DMS 273 (cell line): ENCODE results near the gene CCDC54.

ENCODE experiments used
- DNase-seq: peaks from one replicate; lab custom pipeline; 2025; ENCODE audit not compliant: unreplicated experiment; lab: John Stamatoyannopoulos, UW

The CCDC54 gene

DNA sequence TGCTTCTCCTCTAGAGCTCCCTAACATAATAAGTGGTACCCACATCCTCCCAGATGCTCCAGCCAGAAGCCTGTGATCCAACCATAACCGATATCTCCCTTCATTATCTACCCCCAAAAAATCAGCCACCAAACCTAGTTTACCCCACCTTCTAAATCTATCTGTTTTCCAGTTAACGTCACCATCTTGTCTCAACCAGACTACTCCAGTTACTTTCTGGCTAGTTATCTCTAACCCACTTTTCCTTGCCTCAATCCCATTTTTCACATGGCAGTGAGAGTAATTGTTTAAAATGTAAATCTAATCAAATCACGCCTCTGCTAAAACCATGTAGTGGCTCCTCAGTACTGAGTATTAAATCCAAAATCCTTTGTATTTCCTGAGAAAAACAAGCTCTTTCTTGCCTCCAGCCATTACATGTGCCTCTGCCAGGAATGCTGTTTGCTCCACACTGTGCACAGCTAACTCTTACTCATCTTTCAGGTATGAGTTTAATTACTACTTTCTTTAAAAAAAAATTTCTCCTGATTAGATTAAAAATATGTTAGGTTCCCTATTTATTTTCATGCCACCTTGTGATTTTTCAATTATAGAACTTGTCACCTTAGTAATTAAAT, 15.4 kb downstream of the CCDC54 start:
- DNase-seq, result no peak

DNA sequence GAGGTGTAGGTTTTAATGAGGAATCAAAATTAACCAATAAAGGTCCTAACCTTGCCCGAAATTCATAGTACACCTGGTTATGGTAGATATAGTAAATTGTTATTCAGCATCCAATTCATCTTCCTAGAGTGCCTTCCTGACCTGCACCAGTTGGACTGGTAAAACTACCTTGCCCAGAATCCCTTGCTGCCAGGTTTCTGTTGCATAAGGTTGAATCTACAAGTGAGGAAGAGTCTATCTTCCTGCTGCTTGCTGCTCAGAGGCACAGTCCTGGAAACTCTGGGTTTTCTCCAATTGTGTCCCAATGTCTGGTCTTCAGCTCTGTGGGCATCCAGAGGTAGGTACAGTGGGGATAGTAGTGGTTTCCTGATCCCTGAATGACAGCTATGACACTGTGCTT, 17.3 kb downstream of the CCDC54 start:
- no peak for DNase-seq

DNA sequence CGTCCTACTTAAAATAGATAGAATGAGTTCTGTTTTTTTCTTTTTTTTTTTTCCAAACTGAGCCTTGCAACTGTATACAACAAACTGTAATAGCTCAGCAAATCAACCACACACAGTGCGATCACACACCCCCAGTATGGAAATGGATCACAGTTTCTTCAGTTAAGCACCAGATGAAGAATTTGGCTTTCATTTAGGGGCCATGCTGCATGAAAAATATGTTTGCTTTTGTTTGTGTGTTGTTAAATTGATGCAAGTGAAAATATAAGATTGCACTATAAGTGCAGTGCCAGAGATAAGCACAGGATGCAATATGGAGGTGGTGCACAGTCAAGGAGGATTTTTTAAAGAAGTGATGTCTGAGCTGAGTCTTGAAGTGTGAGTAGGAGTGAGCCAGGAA, 17.8 kb downstream of the CCDC54 start:
- no peak for DNase-seq

DNA sequence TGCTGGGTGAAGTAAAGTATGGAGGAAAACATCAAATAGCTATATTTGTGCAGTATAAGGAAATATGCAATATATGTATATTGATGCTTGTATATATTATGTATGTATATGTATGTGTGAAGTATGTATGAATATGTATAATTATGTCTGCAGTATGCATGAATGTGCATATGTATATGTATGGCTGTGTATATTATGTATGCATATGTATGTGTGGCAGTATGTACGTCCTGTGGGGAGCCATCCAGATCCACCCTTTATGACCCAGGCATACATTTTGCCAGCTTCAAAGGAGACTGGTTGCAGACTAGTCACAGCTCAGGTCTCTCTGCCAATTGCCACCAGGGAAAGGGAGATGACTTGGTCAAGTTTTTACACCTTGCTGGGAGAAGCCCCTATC, 24.1 kb downstream of the CCDC54 start:
- DNase-seq, result no peak

DNA sequence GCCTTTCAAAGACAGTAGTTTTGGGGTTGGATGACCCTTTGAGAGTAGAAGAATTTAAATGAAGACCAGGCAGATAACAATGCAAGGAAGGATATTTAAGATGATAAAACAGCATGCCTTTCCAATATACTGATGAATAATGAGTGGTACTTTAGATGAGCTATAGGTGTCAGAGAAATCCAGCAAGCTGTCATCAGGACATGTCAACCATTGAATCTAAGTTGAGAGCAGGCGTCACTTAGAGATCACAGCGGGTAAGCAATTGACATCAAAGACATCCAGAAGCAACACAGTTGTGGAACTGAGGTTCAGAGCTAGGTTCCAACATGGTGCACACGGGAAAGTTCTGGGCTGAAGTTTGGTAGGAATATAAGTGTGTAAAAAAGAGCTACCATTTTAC, 25.0 kb downstream of the CCDC54 start:
- DNase-seq, result no peak

DNA sequence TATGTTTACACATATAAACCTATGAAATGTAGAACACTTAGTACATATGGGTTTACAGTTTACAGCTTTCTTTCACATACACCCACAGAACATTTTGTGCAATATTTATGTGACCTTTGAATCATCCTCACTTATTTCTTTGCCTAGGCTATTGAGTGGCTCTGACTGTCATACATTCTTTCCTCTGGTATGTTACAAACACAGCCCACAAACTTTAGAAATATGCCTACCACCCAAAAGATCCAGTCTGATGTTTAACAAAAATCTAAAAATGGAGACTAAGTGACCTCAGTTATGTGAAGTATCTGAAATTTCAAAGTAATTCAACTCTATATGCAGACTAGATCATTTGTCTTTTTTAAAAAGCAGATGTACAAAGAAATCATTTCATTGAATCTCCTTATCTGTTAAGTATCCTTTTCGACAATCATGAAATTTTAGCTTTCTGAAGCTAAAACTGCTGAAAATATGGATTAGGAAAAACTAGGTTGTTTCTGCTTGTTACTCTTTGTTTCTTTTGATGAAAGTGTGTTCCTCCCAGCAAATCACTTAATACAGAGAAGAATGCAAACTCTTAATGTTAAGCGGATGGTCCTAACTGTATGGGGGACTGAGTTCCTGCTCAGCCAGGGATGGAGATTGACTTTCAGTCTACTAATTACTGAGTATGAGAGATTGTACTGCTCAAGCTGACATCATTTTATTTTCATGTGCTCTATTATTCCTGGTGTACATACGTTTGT, 27.7 kb downstream of the CCDC54 start:
- no peak for DNase-seq

DNA sequence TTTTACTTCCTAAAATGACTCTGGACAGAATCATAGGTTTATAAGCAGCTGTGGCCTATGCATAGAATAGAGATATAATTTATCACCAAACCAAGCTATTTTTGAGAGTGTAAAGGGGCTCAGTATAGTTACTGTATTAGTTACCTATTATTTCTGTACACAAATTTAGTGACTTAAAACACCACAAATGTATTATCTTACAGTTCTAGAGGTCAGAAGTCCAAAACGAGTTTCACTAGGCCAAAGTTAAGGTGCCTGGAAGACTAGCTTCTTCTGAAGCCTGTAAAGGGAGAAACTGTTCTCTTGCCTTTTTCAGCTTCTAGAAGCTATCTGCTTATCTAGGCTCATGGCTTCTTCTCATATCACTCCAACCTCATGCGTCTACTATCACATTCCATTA, 30.1 kb downstream of the CCDC54 start:
- no peak for DNase-seq

DNA sequence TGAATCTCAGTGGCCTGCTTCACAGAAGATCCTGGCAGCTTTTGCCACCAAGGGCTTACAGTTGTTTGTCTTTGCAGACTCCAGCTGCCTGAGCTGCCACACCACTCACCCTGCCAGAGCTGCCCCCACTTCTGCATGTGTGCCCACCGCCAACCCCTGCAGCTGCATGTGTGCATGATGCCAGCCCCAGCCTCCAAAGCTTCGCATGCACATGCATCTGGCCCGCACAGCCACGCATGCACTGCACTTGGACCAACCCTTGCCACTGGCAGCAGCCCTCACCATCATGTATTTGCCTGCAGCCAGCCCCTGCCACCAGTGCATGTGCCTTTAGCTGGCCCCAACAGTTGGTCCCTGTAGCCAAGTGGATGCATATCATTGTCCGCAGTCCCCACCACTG, 31.3 kb downstream of the CCDC54 start:
- DNase-seq, result no peak

DNA sequence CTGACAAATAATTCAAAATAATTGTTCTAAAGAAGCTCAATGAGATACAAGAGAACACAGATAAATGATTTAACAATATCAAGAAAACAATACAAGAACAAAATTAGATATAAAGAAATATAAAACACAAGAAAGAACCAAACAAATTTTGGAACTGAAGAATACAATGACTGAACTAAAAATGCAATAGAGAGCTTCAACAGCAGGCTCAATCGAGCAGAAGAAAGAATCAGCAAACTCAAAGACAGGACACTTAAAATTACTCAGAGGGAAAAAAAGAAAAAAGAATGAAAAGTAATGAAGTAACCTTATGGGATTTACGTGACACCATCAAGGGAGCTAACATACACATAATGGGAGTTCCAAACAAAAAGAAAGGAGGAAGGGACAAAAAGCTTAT, 32.1 kb downstream of the CCDC54 start:
- DNase-seq, result peak; percentile 28

DNA sequence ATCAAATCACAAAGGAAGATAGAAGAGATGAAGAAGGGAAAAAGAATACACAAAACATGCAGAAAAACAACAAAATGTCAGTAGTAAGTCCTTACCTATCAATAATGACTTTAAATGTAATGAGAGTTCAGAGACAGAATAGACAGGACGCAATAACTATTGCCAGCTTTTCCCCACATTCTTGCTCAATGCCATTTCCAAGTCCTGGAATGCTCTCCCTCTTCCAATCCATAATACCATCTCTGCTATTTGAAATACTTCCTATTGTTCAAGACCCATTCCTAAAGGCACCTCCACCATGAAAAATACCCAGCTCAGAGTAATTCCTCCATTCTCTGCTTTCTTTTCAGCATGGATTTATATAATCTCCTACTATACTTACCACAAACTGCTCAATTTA, 33.4 kb downstream of the CCDC54 start:
- no peak for DNase-seq

DNA sequence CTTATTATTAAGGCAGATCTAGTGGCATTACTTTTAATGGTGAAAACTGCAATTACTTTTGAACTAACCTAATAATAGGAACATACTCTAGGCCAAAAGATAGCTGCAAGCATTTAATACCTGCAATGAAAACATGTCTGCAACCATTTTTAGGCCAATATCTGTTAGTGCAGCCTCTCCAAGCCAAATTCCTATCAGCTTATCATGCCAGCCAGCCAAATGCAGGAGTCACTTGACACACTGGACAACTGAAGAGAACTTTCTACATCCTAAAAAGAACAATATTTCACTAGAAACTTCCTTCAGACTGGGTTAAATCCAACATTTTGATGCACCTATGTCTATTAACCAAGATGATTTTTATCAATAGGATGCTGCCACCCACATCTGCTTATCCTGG, 33.8 kb downstream of the CCDC54 start:
- no peak for DNase-seq

DNA sequence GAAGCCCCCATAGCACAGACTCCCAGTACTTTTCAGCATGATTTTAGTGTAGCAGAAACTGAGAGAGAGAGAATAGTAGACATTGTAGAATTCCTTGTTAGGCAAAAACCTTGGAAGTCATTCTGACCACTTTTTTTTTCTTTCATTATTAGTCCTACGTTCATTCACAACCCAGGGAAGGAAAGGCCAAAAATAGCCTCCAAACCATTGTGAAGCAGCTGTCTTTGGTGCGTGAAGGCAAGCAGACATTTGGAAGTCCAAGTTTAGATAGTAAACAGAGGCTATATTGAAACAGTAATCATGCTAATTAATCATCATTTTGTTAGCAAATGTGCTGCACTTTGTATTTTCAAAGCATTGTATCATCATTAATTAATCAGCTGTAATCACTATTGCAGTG, 34.5 kb downstream of the CCDC54 start:
- DNase-seq, result no peak

DNA sequence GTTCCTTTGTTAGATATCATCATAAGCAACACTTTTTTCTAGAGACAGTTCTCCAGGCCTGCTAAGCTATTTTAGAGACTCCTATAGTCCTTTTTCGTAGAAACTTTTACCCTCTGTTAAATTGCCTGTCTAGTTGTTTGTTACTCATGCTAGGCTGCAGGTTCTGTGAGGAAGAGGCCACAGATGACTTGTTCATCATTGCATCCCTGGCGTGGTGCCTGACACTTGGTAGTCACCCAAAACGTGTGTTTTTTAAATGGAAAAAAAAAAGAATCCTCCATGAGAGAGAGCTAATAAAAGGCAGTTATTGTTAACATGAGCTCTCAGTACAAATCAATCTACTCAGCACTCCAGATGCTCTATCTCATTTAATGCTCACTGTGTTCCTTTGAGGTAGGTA, 35.1 kb downstream of the CCDC54 start:
- DNase-seq, result no peak

DNA sequence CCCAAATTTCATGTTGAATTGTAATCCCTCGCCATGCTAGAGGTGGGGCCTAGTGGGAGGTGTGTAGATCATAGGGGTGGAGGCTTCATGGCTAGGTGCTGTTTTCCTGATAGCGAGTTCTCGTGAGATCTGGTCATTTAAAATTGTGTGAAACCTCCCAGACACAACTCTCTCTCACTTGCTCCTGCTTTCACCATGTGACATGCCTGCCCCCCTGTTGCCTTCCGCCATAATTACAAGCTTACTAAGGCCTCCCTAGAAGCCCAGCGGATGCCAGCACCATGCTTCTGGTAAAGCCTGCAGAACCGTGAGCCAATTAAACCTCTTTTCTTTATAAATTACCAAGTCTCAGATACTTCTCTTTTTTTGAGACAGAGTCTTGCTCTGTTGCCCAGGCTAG, 36.0 kb downstream of the CCDC54 start:
- no peak for DNase-seq

DNA sequence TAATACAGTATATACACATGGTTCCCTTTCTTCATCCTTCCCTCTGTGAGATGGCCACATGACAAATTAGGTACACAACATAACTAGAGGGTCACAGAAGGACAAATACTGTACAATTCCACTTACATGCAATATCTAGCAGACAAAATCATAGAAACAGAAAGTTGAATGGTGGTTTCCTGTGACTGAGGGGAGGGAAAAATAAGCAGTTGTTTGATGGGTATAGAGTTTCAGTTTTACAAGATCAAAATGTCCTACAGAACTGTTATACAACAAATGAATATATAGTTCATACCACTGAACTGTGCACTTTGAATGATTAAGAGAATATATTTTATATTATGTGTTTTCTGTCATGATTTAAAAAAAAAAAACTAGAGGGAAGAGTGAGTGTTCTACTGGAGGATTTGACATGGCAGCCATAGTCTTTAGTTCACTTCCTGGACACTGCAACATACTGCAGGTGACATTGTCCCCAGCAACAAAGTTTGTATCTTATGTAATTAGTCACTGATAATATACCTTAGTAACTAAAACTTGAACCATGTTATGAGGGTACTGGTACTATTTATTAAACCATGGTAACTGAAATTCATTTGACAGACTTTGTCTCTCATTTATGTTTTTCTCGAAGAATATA, 37.2 kb downstream of the CCDC54 start:
- no peak for DNase-seq

DNA sequence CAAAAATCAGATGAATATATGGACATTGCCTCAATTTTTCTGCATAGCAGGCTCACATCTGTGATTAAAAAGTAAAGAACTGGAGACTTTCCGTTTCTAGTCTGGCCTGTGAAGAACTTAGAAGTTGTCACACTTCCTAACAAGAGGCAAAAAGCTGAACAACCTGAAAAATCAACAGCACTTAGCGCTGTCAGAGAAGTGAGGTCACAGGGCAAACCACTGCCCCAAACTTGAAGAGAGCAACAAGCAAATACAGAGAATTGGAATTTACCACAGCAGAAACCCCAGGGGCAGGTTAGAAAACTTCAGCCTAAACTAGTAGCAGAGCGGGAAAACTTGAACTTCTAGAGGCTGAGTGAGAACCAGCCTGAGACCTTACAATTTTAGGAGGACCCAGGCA, 38.9 kb downstream of the CCDC54 start:
- DNase-seq, result no peak

DNA sequence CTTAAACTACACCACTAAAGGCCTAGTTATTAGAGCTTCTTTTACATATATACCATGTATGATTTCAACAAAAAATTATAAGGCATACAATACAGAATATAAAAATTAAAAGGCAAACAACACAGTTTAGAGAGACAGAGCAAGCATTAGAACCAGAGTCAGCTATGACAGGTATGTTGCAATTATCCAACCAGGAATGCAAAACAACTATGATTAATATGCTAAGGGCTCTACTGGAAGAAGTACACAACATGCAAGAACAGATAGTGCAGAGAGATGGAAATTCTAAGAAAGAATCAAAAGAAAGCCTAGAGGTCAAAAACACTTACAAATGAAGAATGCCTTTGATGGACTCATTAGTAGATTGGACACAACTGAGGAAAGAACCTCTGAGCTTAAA, 39.6 kb downstream of the CCDC54 start:
- no peak for DNase-seq

DNA sequence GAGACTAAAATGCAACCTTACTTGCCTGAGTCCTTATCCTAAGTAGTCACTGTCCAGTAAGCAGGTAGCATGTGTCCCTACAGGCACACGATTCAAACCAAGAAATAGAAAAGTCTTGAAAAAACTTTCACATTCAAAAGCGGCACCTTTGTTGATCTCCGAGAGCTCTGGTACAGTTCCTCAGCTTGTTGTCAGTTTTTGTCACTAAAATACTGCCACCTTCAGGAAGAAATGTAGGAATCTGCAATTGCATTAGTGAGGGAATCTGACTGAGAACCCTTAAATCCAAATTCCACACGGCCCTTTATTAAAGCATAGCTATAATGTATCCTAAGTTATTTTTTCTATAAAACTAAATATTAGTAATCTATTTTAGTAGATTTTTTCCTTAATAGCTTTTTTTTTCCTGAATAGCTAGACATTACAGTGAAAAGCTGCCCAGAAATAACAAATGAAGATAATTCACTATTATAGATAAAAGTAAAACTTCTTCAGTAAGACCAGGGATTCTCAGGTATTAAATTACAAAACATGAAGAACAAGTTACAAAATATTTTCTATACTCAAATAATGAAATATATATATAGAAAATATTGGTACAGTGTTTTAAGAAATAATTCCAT, 44.0 kb downstream of the CCDC54 start:
- DNase-seq, result peak; percentile 88

DNA sequence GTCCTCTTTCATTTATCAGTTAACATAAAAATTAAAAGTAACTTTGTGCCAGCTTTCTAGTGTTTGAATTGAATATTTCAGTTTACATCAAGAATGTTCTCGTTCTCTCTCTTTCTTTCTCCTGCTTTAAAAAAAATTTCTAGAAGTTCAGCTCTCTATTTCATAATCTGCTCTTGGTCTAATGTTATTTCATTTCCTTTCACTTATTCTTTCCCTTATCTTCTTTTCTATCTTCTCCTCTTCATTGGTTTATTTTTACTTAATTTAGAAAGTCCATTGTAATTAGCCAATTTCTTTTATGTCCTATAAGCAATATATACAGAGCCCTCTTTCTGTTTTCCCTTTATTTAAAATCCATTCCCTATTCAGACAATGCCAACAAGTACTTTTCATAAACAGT, 44.6 kb downstream of the CCDC54 start:
- no peak for DNase-seq

DNA sequence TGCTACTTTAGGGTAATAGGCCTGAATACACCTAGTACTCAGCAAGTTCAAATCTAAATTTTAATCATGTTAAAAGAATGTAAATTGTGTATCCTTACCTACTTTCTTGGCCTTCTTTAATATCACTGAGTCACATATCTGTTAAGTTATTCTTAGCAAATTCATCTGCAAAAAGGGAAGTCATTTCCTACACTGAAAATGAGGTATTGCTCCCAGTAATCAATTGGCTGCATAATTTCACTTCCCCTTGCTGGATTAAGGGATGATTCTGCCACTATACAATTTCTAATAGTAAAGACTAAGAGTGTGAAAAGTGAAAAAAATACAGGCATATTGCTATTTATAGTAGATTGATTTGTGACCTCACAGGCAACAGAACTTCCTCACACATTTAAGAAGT, 47.8 kb downstream of the CCDC54 start:
- DNase-seq, result no peak

DNA sequence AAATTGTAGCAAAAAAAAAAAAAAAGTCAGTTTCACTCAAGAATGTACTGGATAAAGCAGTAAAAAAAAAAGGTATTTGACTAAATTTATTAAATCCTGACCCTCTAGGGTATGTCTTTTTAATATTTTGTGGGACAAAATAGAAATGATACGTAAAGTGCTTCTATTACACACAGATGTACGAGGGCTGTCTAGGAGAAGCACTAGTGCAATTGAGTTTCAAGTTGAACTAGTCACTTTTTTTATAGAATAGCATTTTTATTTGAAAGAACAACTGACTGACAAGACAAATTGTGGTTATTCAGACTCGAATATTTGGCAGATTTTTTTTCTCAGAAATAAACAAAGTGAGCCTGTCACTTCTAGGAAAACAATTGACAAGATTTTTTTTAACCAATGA, 49.0 kb downstream of the CCDC54 start:
- no peak for DNase-seq
